ENCODE data around the gene ARL5C.

- TF ChIP-seq CTCF (IDR thresholded peaks at IDR 0.05; ENCODE audit: poor library complexity) (no peak), EZH2phosphoT487 (IDR thresholded peaks at IDR 0.05; ENCODE audit: low read depth, severe bottlenecking, unreplicated experiment) (no peak)
Observed at GRCh38 chr17:39150795-39151149, 15.2 kb downstream of the ARL5C start.
